Esophagus squamous epithelium (tissue), 4 donors: ENCODE results near the gene SUSD4.

Experiments used
- CTCF ChIP-seq, 6 experiments: fragments of 450-650 bp in 4 of 6; fragments of 200-600 bp in 2 of 6; sonication (generic) in 2 of 6; IDR thresholded peaks; one replicate each; pipeline ENCODE4 v1.5.1; 2016 to 2019; ENCODE audit warnings: antibody characterized with exemption in 6 of 6, mild to moderate bottlenecking in 4 of 6, moderate library complexity in 4 of 6
- POLR2A ChIP-seq, 4 donors: fragments of 450-650 bp; IDR thresholded peaks; one replicate each; pipeline ENCODE4 v1.6.1; 2017; ENCODE audit warnings: antibody characterized with exemption in 4 of 4, mild to moderate bottlenecking in 4 of 4, moderate library complexity in 3 of 4

- TF ChIP-seq CTCF (IDR thresholded peaks at IDR 0.05) = no peak
- TF ChIP-seq POLR2A (IDR thresholded peaks at IDR 0.05) = no peak
These were observed 160.3 kb downstream of the SUSD4 start for GRCh38 chr1:223203694-223204093.
